Subcutaneous abdominal adipose tissue (tissue), 5 donors: ENCODE measurements around the gene ATP6V1A.

Source experiments
- H3K27ac ChIP-seq: one replicate; pipeline ENCODE4 v1.7.0; 2013; ENCODE audit warnings: low read depth, mild to moderate bottlenecking, inconsistent platforms, low read length, moderate library complexity
- H3K27me3 ChIP-seq, 5 donors: one replicate each; pipeline ENCODE4 v1.7.0; 2013; ENCODE audit warnings: low read length in 5 of 5, inconsistent platforms in 1 of 5; ENCODE audit not compliant: control insufficient read depth in 5 of 5, insufficient read depth in 4 of 5
- H3K36me3 ChIP-seq, 5 donors: one replicate each; pipeline ENCODE4 v1.7.0; 2013; ENCODE audit warnings: low read length in 5 of 5; ENCODE audit not compliant: control insufficient read depth in 5 of 5, insufficient read depth in 5 of 5
- H3K4me1 ChIP-seq, 5 donors: one replicate each; pipeline ENCODE4 v1.7.0; 2013; ENCODE audit warnings: low read length in 5 of 5, mild to moderate bottlenecking in 3 of 5, moderate library complexity in 1 of 5; ENCODE audit not compliant: control insufficient read depth in 5 of 5, insufficient read depth in 5 of 5
- H3K4me3 ChIP-seq, 5 donors: one replicate each; pipeline ENCODE4 v1.7.0; 2013; ENCODE audit warnings: low read length in 5 of 5, low read depth in 1 of 5
- H3K9ac ChIP-seq, 5 donors: one replicate each; pipeline ENCODE4 v1.7.0; 2013; ENCODE audit warnings: low read length in 5 of 5, mild to moderate bottlenecking in 4 of 5, moderate library complexity in 3 of 5
- H3K9me3 ChIP-seq, 5 donors: one replicate each; pipeline ENCODE4 v1.7.0; 2013; ENCODE audit warnings: low read length in 5 of 5; ENCODE audit not compliant: control insufficient read depth in 5 of 5
- donor health status: healthy.
- donor health status: healthy.
- donor health status: healthy.
- donor health status: healthy.
- donor health status: healthy.

The ATP6V1A gene

DNA sequence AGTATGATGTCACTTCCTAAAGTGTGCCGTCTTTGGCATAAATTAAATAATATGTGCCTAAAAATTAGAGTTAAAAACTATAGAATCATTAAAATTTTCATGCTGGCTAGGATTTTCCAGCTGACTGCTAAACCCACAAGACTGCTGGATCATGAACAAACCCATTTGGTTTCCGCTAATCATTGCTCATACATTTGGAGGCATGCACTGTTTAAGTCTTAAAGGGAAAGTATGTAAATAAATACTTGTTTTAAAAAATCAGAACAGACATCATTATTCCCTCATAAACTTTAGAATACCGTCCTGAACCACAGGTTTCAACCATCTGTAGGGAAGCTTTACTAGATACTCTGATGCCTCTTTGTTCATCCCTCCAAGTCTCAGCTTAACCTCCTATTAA is 26.5 kb downstream of the ATP6V1A start:
- Histone ChIP-seq H3K4me1 (no peaks in the 10 kb centered on the region), H3K9me3 (no peaks in the 10 kb centered on the region), H3K36me3 (no peaks in the 10 kb centered on the region), H3K27ac (no peak overlapping the region), H3K9ac (no peak overlapping the region), H3K4me3 (no peak overlapping the region), H3K27me3 (no peaks in the 10 kb centered on the region)

GRCh38 chr3:113775516-113775915 is 28.7 kb downstream of the ATP6V1A start:
- Histone ChIP-seq H3K9me3 (no peaks in the 10 kb centered on the region), H3K27me3 (no peaks in the 10 kb centered on the region), H3K9ac (no peak overlapping the region), H3K4me3 (no peak overlapping the region), H3K36me3 (peaks cover 0 to 7% (median 0%) of the 10 kb centered on the region in 5 donors), H3K4me1 (no peaks in the 10 kb centered on the region), H3K27ac (no peak overlapping the region)

- peaks cover 0 to 7% (median 3%) of the 10 kb centered on the region in 5 donors for H3K36me3 ChIP-seq
- H3K4me1 ChIP-seq, result no peaks in the 10 kb centered on the region
- no peaks in the 10 kb centered on the region for H3K9me3 ChIP-seq
- H3K9ac ChIP-seq, result no peak overlapping the region
- no peak overlapping the region for H3K4me3 ChIP-seq
- H3K27me3 ChIP-seq, result no peaks in the 10 kb centered on the region
- no peak overlapping the region for H3K27ac ChIP-seq
Measured at GRCh38 chr3:113776564-113776963, 29.7 kb downstream of the ATP6V1A start.

DNA sequence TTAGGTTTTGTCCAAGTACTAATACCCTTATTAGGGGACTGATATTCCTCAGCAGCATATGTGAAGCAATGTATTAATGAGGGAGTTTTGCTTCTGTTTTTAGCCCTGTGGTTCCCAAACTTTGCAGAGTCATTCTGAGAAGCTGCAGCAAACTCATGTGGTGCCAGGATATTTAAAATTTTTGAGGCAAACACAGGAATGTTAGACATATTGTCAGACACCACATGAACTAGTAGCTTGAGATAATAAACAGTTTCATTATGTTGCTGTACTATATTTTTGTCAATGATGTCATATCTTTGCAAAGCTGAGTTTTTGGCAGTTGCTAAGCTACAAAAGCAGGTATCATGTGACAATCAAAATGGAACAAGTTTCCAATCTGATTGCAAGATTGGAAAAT is 36.6 kb downstream of the ATP6V1A start:
- peaks cover 7 to 17% (median 14%) of the 10 kb centered on the region in 5 donors for H3K36me3 ChIP-seq
- peak overlapping the region; percentile 63 for H3K27ac ChIP-seq
- peaks cover 0 to 16% (median 13%) of the 10 kb centered on the region in 5 donors for H3K4me1 ChIP-seq
- no peaks in the 10 kb centered on the region for H3K9me3 ChIP-seq
- no peaks in the 10 kb centered on the region for H3K27me3 ChIP-seq
- peak overlapping the region in 1 of 5 donors; percentile 33 for H3K4me3 ChIP-seq
- H3K9ac ChIP-seq, result peak overlapping the region in 1 of 5 donors; percentile 60

- no peaks in the 10 kb centered on the region for H3K27me3 ChIP-seq
- H3K4me1 ChIP-seq, result peaks cover 0 to 16% (median 13%) of the 10 kb centered on the region in 5 donors
- peak overlapping the region; percentile 63 for H3K27ac ChIP-seq
- H3K36me3 ChIP-seq, result peaks cover 5 to 21% (median 17%) of the 10 kb centered on the region in 5 donors
- H3K9me3 ChIP-seq, result no peaks in the 10 kb centered on the region
- H3K9ac ChIP-seq, result peak overlapping the region in 1 of 5 donors; percentile 57
- peak overlapping the region in 3 of 5 donors; percentile 11 to 51 (median 33) for H3K4me3 ChIP-seq
Measured at GRCh38 chr3:113783980-113784379, 37.1 kb downstream of the ATP6V1A start.

GRCh38 chr3:113791381-113791780 is 44.5 kb downstream of the ATP6V1A start:
- Histone ChIP-seq H3K27ac (no peak overlapping the region), H3K36me3 (peaks cover 18 to 46% (median 41%) of the 10 kb centered on the region in 5 donors), H3K4me1 (peaks cover 0 to 3% (median 0%) of the 10 kb centered on the region in 5 donors), H3K27me3 (no peaks in the 10 kb centered on the region), H3K9ac (no peak overlapping the region), H3K9me3 (no peaks in the 10 kb centered on the region), H3K4me3 (no peak overlapping the region)

GRCh38 chr3:113794526-113794925 is 47.7 kb downstream of the ATP6V1A start:
- H3K27me3 ChIP-seq, result no peaks in the 10 kb centered on the region
- no peak overlapping the region for H3K4me3 ChIP-seq
- H3K27ac ChIP-seq, result no peak overlapping the region
- no peak overlapping the region for H3K9ac ChIP-seq
- no peaks in the 10 kb centered on the region for H3K9me3 ChIP-seq
- H3K36me3 ChIP-seq, result peaks cover 27 to 56% (median 50%) of the 10 kb centered on the region in 5 donors
- H3K4me1 ChIP-seq, result no peaks in the 10 kb centered on the region

DNA sequence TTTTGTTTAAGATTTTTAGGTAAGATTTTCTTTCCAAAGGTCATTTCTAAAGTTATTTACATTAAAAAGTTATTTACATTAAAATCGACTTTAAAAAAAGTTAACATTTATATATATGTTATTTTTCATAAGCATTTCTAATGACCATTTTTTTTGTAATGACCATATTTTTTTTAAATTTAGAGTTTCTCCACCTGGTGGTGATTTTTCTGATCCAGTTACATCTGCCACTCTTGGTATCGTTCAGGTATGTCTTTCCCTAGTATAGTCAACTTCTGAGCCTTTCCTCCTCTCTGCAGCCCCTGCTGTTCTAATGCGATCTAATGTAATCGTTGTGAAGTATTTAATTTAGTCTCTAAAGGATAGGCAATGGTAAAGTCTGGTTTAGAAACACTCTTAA is 48.9 kb downstream of the ATP6V1A start:
- Histone ChIP-seq H3K27ac (no peak overlapping the region), H3K27me3 (no peaks in the 10 kb centered on the region), H3K36me3 (peaks cover 35 to 65% (median 50%) of the 10 kb centered on the region in 5 donors), H3K4me3 (no peak overlapping the region), H3K9ac (no peak overlapping the region), H3K9me3 (no peaks in the 10 kb centered on the region), H3K4me1 (no peaks in the 10 kb centered on the region)

DNA sequence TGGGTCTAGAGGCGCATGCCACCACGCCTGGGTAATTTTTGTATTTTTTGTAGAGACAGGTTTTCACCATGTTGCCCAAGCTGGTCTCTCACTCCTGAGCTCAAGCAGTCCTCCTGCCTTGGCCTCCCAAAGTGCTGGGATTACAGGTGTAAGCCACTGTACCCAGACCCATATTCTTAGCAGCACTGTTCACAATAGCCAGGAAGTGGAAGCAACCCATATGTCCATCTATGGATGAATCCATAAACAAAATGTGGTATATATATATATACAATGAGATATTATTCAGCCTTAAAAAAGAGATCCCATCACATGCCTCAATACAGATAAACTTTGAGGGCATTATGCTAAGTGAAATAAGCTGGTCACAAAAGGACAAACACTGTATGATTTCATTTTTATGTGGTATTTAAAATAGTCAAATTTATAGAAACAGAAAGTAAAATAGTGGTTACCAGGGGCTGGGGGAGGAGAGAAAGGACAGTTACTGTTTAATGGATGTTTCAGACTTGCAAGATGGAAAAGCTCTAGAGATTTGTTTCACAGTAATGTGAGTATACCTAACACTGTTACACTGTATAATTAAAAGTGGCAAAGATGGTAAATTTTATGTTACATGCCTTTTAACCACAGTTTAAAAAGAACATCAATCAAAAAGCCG is 56.1 kb downstream of the ATP6V1A start:
- Histone ChIP-seq H3K36me3 (peaks cover 49 to 80% (median 64%) of the 10 kb centered on the region in 5 donors), H3K9ac (no peak overlapping the region)

DNA sequence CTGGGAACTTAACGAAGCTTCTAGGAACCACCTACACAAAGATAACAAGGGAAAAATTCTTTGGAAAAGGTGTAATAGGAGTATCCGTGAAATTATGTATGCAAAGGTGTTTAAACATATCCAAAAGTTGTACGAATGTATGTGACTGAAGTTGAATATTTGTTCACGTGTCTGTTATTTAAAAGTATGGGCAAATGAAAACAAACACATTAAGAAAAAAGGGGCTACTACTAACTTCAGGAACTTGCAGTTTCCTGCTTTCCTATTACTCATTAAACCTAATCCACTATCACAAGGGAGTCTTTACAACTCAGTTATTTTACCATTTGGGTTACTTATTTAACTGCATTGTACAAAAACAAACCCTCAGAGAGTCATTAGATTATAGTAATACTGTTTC is 57.8 kb downstream of the ATP6V1A start:
- H3K4me3 ChIP-seq, result no peak overlapping the region
- no peak overlapping the region for H3K9ac ChIP-seq
- peaks cover 0 to 3% (median 0%) of the 10 kb centered on the region in 5 donors for H3K4me1 ChIP-seq
- H3K36me3 ChIP-seq, result peaks cover 39 to 77% (median 54%) of the 10 kb centered on the region in 5 donors
- H3K9me3 ChIP-seq, result no peaks in the 10 kb centered on the region
- no peak overlapping the region for H3K27ac ChIP-seq
- no peaks in the 10 kb centered on the region for H3K27me3 ChIP-seq

More for the DNA sequence above, 56.1 kb downstream of the ATP6V1A start:
- no peaks in the 10 kb centered on the region for H3K27me3 ChIP-seq
- no peak overlapping the region for H3K27ac ChIP-seq
- no peak overlapping the region for H3K4me3 ChIP-seq
- H3K9me3 ChIP-seq, result no peaks in the 10 kb centered on the region
- peaks cover 0 to 3% (median 0%) of the 10 kb centered on the region in 5 donors for H3K4me1 ChIP-seq
